Measurements from ENCODE around the gene PHF13.
"Not testable (repeated sequence)": the region's sequence is repeated elsewhere in the genome, so short reads cannot be mapped to it uniquely, and the experiment has no call there.

PHF13 gene

DNA sequence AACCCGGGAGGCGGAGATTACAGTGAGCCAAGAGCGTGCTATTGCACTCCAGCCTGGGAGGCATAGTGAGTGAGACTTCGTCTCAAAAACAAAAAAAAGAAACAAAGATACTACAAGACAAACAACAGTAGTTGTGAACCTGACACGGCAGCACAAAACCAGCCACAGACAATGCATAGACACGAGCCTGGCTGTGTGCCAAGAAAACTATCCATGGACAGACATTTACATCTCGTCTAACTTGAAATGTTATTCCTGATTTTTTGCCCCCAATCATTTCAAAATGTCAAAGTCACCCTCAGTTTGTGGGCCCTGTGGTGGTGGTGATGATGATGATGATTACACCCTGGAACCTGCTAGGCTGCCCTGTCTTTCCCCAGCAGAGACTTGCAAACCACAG lies 17.2 kb upstream of the PHF13 start:
- WGBS, 2 experiments (ENCODE audit: insufficient coverage in 2 of 2), result 91 to 98% methylated on average over 5 to 6 of the region's 7 CpGs
- no peaks in the 10 kb centered on the region for H3K9me3 ChIP-seq (ENCODE audit: control insufficient read depth, low read length)
- no peak overlapping the region for H3K4me3 ChIP-seq (ENCODE audit: extremely low read depth, insufficient read depth, low read length, poor library complexity, severe bottlenecking)
- peaks cover 10% of the 10 kb centered on the region for H3K4me1 ChIP-seq (ENCODE audit: control insufficient read depth, insufficient read depth, low read length, poor library complexity, severe bottlenecking)
- no peak overlapping the region for H3K27ac ChIP-seq (ENCODE audit: low read depth, low read length, severe bottlenecking)
- peaks cover 72% of the 10 kb centered on the region for H3K36me3 ChIP-seq (ENCODE audit: control insufficient read depth, insufficient read depth, low read length)

DNA sequence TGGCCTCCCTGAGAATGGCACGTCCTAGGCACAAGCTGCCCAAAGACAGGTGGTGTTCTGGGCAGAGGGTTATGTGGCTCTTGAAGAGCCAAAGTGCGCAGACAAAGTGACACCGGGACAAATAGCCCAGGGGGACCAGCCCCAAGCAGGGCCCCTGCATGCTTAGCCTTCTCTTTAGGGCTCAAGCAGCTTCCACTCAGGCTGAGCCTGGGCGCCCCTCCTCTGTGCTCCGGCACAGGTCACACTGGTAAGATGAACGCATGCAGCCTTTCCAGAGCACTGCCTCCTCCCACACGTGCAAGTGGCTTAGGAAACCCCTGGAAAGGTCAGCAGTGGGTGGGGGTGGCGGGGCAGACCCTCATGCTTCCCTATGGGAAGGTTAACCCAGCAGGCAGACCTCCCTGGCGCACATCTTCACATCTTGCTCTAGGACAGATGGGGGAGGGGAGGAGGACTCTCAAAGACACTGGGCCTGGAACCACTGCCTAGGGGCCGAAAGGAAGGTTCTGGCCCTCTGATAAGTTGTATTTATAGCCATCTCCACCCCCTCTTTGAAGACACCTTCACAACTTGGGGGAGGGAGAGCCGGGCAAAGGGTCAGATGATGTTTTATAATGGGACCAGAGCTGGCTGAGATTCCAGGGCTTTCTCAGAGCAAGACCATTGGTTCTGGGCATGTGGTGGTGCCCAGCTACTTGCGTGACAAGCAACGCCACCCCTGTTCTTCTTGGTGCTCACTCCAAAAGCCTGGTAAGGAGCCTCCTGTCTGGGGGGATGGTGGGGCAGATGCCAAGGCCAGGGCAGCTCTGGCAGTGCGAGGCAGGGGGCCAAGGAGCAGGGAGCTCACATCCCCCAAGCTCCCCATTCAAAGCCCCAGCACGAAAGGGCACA lies 16.4 kb upstream of the PHF13 start:
- WGBS, 2 experiments (ENCODE audit: insufficient coverage in 2 of 2), result 91% methylated on average over 8 to 11 of the region's 15 CpGs
- H3K4me1 ChIP-seq (ENCODE audit: control insufficient read depth, insufficient read depth, low read length, poor library complexity, severe bottlenecking), result peaks cover 10% of the 10 kb centered on the region
- peaks cover 66% of the 10 kb centered on the region for H3K36me3 ChIP-seq (ENCODE audit: control insufficient read depth, insufficient read depth, low read length)
- H3K9me3 ChIP-seq (ENCODE audit: control insufficient read depth, low read length), result no peaks in the 10 kb centered on the region
- H3K27ac ChIP-seq (ENCODE audit: low read depth, low read length, severe bottlenecking), result no peak overlapping the region
- no peak overlapping the region for H3K4me3 ChIP-seq (ENCODE audit: extremely low read depth, insufficient read depth, low read length, poor library complexity, severe bottlenecking)

DNA sequence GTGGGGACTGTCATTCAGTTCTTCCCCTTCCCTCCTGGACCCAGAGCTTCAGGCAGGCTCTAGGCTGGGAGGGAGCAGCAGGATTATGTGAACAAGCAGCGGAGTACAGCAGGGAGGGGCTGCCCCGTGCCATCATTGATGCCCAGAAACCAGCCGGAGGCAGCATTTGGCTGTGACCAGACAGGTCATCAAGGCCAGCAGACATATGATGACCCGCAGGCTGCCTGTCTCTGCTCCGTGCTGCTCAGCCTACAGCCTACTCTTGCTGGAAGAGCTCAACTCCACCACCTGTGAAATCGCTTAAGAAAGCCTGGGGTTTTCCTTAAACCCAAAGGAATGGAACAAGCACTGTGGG lies 15.8 kb upstream of the PHF13 start:
- no peak overlapping the region for H3K4me3 ChIP-seq (ENCODE audit: extremely low read depth, insufficient read depth, low read length, poor library complexity, severe bottlenecking)
- peaks cover 60% of the 10 kb centered on the region for H3K36me3 ChIP-seq (ENCODE audit: control insufficient read depth, insufficient read depth, low read length)
- H3K9me3 ChIP-seq (ENCODE audit: control insufficient read depth, low read length), result no peaks in the 10 kb centered on the region
- WGBS, 2 experiments (ENCODE audit: insufficient coverage in 2 of 2), result 88 to 95% methylated on average over 6 of the region's 6 CpGs
- peaks cover 10% of the 10 kb centered on the region for H3K4me1 ChIP-seq (ENCODE audit: control insufficient read depth, insufficient read depth, low read length, poor library complexity, severe bottlenecking)
- H3K27ac ChIP-seq (ENCODE audit: low read depth, low read length, severe bottlenecking), result no peak overlapping the region

GRCh38 chr1:6599141-6599975 lies 14.2 kb upstream of the PHF13 start:
- Histone ChIP-seq H3K27ac (ENCODE audit: low read depth, low read length, severe bottlenecking) (no peak overlapping the region), H3K4me3 (ENCODE audit: extremely low read depth, insufficient read depth, low read length, poor library complexity, severe bottlenecking) (peak overlapping the region; percentile 81), H3K4me1 (ENCODE audit: control insufficient read depth, insufficient read depth, low read length, poor library complexity, severe bottlenecking) (peaks cover 19% of the 10 kb centered on the region), H3K36me3 (ENCODE audit: control insufficient read depth, insufficient read depth, low read length) (peaks cover 46% of the 10 kb centered on the region), H3K9me3 (ENCODE audit: control insufficient read depth, low read length) (no peaks in the 10 kb centered on the region)
- WGBS, 2 experiments (ENCODE audit: insufficient coverage in 2 of 2), result 96 to 98% methylated on average over 27 to 29 of the region's 31 CpGs

GRCh38 chr1:6599991-6600390 lies 13.5 kb upstream of the PHF13 start:
- Histone ChIP-seq H3K4me3 (ENCODE audit: extremely low read depth, insufficient read depth, low read length, poor library complexity, severe bottlenecking) (peak overlapping the region; percentile 81), H3K4me1 (ENCODE audit: control insufficient read depth, insufficient read depth, low read length, poor library complexity, severe bottlenecking) (peaks cover 19% of the 10 kb centered on the region), H3K36me3 (ENCODE audit: control insufficient read depth, insufficient read depth, low read length) (peaks cover 43% of the 10 kb centered on the region)
- H3K27ac ChIP-seq (ENCODE audit: low read depth, low read length, severe bottlenecking); H3K9me3 ChIP-seq (ENCODE audit: control insufficient read depth, low read length): not testable (repeated sequence)
- WGBS, 2 experiments (ENCODE audit: insufficient coverage in 2 of 2), result 90 to 96% methylated on average over 5 to 6 of the region's 8 CpGs

DNA sequence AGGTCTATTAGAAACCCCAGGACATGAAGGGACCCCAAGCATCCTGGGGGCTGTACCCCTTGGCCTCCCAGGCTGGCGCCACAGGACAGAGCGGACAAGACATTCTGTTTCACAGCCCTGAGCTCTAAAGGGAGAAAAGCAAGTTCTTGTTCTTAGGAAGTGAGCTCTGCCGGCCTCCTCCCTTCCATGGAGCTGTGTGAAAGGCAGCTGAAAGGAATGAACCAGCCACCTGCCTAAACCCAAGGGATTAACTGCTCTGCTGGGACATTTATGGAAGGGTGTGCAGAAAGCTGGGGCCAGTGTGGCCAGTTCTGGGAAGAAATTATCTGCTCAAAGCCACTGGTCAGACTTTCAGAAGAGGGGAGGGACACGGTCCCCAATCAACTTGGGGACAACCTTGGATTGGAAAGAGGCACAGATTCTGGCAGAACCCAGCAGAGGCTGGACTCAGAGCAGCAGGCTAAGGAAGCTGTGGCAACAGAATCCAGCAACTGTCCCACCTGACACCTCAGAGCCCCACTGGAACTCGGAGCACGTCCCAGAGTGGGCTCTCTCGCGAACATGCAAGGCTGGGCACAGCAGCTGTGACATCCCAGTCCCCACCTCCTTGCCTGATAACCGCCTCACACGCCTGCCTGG lies 13.0 kb upstream of the PHF13 start:
- peak overlapping the region; percentile 81 for H3K4me3 ChIP-seq (ENCODE audit: extremely low read depth, insufficient read depth, low read length, poor library complexity, severe bottlenecking)
- H3K36me3 ChIP-seq (ENCODE audit: control insufficient read depth, insufficient read depth, low read length), result peaks cover 38% of the 10 kb centered on the region
- peak overlapping the region; percentile 79 for H3K27ac ChIP-seq (ENCODE audit: low read depth, low read length, severe bottlenecking)
- WGBS, 2 experiments (ENCODE audit: insufficient coverage in 2 of 2), result 26 to 28% methylated on average over 9 to 10 of the region's 10 CpGs
- peaks cover 19% of the 10 kb centered on the region for H3K4me1 ChIP-seq (ENCODE audit: control insufficient read depth, insufficient read depth, low read length, poor library complexity, severe bottlenecking)
- no peaks in the 10 kb centered on the region for H3K9me3 ChIP-seq (ENCODE audit: control insufficient read depth, low read length)

DNA sequence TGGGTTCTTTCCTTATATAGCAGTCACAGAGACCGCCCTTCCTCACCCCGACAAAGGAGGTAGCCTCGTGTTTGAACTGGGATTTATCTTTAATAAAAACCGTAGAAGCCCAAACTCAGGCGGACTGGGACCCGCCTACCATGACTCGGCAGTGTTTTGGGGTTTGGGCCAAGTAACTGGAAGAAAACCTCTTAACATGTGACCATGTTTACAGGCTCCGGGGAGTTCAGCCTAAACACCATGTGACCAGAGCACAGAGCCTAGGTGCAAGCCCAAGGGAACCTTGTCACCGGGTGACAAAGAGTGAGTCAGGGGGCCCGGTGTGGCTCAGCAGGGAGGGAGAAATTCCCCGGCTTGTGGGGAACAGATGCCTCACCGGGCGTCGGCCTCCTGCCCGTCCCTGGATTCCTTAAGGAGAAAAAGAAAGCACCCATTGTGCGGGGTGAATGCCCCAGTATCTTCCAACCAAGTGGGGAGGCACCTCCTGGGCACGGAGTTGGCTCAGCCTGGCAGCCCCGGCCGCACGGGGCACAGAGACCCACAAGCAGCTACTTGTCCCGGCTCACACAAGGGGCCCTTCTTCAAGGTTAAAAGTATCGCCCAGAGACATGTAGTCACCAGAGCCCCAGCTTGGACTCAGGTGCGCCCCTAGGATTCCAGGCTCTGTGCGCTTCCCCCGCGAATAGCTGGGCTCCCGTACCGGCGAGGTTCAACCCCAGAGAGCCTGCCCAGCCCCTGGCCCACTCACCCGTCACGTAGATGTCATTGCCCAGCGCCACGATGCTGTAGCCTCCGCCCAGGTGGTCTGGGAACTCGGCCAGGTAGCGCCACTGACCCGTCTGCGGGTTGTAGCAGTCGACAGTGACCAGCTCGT lies 12.2 kb upstream of the PHF13 start:
- Histone ChIP-seq H3K4me3 (ENCODE audit: extremely low read depth, insufficient read depth, low read length, poor library complexity, severe bottlenecking) (peak overlapping the region; percentile 81), H3K36me3 (ENCODE audit: control insufficient read depth, insufficient read depth, low read length) (peaks cover 30% of the 10 kb centered on the region), H3K9me3 (ENCODE audit: control insufficient read depth, low read length) (no peaks in the 10 kb centered on the region), H3K27ac (ENCODE audit: low read depth, low read length, severe bottlenecking) (peak overlapping the region; percentile 79), H3K4me1 (ENCODE audit: control insufficient read depth, insufficient read depth, low read length, poor library complexity, severe bottlenecking) (peaks cover 19% of the 10 kb centered on the region)
- 0% methylated on average over 34 of the region's 40 CpGs for WGBS, 2 experiments (ENCODE audit: insufficient coverage in 2 of 2)

DNA sequence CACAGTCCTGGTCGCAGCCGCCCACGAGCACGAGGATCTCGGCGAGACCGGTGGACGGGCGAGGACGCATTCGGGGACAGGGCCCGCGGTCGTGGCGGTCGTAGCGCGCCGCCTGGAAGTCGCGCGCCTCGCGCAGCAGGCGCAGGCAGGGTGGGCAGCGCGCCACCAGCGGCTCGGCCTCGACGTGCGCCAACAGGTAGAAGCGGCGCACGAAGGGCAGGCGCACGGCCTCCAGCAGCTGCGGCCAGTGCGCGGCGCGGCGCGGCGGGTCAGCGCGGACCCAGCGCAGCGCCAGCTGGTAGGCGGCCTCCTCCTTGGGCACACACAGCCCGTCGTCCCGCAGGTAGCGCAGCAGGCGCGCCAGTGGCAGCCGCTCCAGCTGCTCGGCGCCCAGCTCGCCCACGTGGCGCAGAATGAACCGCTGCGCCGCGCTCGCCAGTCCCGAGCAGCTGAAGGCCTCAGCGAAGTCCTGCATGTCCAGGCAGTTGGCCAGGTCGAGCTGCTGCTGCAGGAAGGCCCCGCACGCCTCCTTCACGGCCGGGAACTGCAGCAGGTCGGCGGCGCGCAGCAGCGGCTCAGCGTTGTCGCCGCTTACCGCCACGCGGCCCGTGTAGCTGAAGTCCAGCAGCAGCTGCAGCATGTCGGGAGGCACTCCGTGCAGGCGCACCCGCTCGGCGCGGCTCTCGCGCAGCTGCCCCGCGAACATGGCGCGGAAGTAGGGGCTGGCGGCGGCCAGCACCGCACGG lies 11.4 kb upstream of the PHF13 start:
- peak overlapping the region; percentile 75 for H3K27ac ChIP-seq (ENCODE audit: low read depth, low read length, severe bottlenecking)
- peaks cover 22% of the 10 kb centered on the region for H3K36me3 ChIP-seq (ENCODE audit: control insufficient read depth, insufficient read depth, low read length)
- H3K4me1 ChIP-seq (ENCODE audit: control insufficient read depth, insufficient read depth, low read length, poor library complexity, severe bottlenecking), result peaks cover 18% of the 10 kb centered on the region
- peak overlapping the region; percentile 81 for H3K4me3 ChIP-seq (ENCODE audit: extremely low read depth, insufficient read depth, low read length, poor library complexity, severe bottlenecking)
- 0% methylated on average over 76 to 97 of the region's 103 CpGs for WGBS, 2 experiments (ENCODE audit: insufficient coverage in 2 of 2)
- no peaks in the 10 kb centered on the region for H3K9me3 ChIP-seq (ENCODE audit: control insufficient read depth, low read length)

DNA sequence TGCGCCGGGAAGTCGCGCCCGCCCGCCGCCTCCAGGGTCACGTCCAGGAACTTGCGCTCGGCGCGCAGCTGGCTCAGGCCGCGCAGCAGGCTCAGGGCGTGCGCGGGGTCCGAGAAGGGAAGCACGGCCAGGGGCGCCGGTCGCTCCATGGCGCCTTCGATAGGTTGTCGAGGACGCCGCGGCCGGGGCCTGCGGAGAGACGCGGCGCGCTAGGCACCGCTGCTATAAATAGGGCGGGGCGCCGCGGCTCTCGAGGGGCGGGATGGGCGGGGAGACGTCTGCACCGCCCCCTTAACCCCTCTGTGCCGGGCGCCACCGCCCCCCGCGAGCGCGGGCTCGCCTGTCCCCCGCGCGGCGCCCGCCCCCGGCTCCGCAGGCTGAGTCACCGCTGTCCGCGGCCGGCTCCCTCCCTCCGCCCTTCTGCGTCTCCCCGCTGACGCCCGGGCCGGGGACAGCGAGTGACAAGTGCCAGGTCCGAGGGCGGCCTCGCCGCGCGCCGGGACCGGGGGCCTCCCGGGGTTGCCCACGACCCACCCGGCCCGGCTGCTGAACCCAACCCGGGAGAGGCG lies 10.8 kb upstream of the PHF13 start, which contains the start of gene KLHL21:
KLHL21 (minus strand) TSS at position 201 of the 569 bp plus-strand sequence; CDS start at position 149, 52 bp downstream.
- WGBS, 2 experiments (ENCODE audit: insufficient coverage in 2 of 2), result 0 to 2% methylated on average over 53 to 59 of the region's 84 CpGs
- H3K4me1 ChIP-seq (ENCODE audit: control insufficient read depth, insufficient read depth, low read length, poor library complexity, severe bottlenecking), result peaks cover 15% of the 10 kb centered on the region
- H3K36me3 ChIP-seq (ENCODE audit: control insufficient read depth, insufficient read depth, low read length), result peaks cover 16% of the 10 kb centered on the region
- H3K9me3 ChIP-seq (ENCODE audit: control insufficient read depth, low read length), result no peaks in the 10 kb centered on the region
- peak within 1 kb of the TSS; percentile 99 for H3K27ac ChIP-seq (ENCODE audit: low read depth, low read length, severe bottlenecking)
- peak within 1 kb of the TSS; percentile 81 for H3K4me3 ChIP-seq (ENCODE audit: extremely low read depth, insufficient read depth, low read length, poor library complexity, severe bottlenecking)
